COLO829 (cell line): Measurements from ENCODE around the gene IPO13.
A peak's percentile ranks its signal among the peaks of the same experiment; 100 is the strongest.

ENCODE experiments used
- DNase-seq: peaks from one replicate; pipeline ENCODE4 v3.0.0; 2012; ENCODE audit warnings: low spot score

IPO13 gene

GRCh38 chr1:43949678-43950077, 2.9 kb downstream of the IPO13 start:
- DNase-seq = no peak

- DNase-seq = no peak
Measured at GRCh38 chr1:43951021-43951985, 4.6 kb downstream of the IPO13 start.

- no peak for DNase-seq
Measured at GRCh38 chr1:43952731-43953346, 6.1 kb downstream of the IPO13 start.

DNA sequence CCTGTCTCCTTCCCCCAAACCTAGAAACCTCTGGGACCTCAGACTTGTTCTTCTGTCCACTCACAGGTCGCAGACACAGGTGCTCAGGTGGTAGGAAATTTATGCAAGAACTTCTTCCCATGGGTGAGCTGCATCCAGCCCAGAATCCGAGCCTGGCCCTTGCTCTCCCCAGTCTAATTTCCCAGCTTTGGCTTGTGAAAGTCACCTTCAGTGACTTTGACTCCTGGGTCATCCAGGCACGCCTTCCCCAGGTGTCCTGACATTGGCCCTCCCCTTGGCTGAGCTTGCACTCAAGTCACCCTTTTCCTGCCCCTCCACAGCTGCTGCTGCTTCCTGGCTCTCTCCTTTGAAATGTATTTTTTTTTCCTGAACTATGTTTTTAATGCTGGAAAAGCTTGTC, 6.6 kb downstream of the IPO13 start:
- no peak for DNase-seq

DNA sequence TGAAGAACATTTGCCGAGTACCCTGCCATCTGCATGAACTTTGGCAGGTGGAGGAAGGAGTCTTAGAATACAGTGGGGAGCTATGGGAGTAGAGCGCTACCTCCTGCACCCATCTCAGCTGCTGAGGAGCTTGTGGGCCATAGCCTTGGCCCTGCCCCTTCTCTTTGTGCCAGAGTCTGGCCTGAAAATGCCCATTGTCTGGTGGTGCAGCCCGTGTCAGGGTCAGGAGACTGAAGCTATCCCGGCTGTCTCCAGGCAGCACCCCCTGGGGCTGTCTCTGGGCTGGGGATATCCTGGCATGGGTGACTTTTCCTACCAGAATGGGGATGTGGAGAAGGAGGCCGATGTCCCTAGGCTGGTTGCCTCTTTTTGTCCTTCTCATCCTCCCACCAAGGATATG, 7.3 kb downstream of the IPO13 start:
- DNase-seq = no peak

GRCh38 chr1:43956234-43956633, 9.5 kb downstream of the IPO13 start:
- DNase-seq = no peak

- no peak for DNase-seq
Measured at GRCh38 chr1:43957407-43958040, 10.8 kb downstream of the IPO13 start.

DNA sequence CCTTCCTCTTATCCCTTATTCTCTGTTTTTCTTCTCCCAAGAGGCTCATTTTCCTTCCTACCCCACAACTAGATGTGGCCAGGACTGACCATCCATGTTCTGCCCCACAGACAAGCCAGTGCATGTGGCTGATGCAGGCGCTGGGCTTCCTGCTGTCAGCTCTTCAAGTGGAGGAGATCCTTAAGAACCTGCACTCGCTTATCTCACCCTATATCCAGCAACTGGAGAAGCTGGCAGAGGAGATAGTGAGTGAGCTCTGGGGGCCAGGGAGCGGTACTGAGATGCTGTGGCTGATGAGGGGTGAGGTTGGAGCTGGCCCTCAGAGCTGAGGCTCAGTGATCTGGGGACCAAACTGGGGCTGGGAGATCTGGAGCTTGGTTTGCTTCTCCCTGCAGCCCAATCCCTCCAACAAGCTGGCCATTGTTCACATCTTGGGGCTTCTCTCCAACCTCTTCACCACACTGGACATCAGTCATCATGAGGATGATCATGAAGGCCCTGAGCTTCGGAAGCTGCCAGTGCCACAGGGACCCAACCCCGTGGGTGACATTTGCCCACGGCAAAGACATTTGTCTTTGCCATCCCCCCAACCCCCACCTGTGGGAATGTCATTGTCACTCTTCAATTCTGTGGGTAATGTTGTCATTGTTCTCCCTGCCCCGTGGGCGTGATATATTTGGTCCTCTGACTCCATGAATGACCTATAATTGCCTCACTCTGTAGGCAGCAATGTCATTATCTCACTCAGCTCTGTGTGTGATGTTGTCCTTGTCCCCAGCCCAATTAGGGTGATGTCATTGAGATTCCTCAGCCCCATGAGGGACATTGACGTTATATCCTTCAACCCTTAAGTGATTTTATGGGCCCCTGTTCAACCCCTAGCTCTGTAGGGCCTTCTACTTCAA, 11.9 kb downstream of the IPO13 start:
- no peak for DNase-seq

GRCh38 chr1:43960798-43961197, 14.0 kb downstream of the IPO13 start:
- no peak for DNase-seq

DNA sequence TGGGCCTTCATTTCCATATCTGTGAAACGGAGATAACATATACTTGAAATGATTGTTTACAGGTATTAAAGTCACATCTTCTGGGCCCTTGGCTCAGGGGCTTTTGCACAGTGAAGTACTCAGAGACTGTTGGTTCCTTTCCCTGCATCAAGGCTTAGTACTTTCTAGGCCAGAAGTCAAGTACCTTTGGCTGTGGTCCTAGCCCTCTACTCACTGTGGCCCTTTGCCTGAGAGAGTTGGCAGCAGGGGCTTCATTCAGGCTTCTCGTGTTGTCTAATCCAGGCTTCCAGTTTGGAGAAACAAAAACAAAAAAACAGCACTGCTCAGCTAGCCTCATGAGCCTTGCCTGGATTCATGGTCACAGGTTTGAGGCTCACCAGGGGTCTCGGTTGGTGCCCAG, 14.9 kb downstream of the IPO13 start:
- DNase-seq = no peak

DNA sequence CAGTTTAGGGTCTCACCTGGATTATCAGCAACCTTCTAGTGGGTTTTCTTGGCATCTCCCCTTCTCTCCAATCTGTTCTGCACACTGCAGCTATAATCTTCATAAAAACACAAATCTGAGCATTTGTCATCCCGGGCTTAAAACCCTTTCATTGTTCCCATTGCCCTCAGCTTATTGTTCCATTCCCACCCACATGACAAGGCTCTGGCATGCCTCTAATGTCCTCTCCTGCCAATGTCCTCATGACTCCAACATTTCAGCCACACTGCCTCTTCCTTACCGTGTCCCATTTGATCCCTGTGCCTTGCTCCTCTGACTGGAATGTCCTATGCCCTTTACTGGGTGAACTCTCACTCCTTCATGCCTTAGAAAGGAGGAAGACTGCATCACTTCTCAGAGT, 15.6 kb downstream of the IPO13 start:
- no peak for DNase-seq

DNA sequence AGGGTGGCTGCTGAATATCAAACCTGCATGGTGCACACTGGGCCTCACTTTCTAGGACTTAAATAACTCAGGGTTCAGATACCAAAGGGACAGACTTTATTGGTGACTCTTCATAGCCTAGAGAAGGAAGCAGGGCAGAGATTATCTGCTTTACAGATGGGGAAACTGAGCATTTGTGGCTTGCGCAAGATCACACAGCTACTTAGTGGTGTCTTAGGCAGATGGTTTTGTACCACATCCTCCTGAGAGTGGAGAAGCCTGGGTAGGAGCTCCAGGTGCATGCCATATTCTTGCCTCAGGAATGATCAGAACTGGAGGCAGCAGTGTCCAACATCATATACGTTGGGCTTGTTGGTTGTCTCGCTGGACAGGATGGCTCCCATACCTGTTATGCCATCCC, 16.3 kb downstream of the IPO13 start:
- DNase-seq = no peak

DNA sequence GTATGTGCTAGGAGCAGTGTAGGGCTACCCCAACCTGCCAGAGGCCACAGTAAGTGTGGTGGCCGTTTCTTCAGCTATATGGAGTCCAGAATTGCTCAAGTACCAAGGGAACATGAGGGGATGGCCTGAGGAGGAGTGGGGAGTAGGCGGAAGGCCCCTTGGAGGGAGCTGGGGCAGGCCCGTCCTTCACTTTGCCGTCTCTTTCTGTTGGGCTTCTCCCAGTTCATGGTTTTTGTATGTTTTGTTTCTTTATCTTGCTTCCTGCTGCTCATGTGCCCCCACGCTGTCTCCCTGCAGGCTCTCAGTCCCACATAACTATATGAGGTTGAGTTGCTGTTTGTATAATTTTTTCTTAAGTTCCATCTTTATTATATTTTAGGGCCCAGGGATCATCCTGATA, 17.1 kb downstream of the IPO13 start:
- DNase-seq = no peak

DNA sequence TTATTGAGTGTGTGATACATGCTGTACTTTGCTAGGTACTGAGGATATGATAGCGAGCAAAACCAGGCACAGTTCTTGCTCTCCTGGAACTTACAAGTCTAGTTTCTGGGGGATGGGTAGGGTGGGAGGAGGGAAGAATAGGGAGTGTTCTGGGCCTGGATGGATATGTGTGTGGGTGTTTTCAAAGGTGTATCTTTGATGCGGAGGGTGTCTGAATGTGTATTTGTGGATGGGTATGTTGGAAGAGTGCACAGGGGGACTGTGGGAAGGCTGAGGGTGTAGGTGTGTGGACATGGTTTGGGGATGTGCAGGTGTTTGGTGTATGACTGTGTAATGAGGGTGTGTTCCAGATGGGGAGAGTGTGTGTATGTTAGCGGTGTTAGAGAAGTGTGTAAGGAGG, 18.6 kb downstream of the IPO13 start:
- DNase-seq = no peak

DNA sequence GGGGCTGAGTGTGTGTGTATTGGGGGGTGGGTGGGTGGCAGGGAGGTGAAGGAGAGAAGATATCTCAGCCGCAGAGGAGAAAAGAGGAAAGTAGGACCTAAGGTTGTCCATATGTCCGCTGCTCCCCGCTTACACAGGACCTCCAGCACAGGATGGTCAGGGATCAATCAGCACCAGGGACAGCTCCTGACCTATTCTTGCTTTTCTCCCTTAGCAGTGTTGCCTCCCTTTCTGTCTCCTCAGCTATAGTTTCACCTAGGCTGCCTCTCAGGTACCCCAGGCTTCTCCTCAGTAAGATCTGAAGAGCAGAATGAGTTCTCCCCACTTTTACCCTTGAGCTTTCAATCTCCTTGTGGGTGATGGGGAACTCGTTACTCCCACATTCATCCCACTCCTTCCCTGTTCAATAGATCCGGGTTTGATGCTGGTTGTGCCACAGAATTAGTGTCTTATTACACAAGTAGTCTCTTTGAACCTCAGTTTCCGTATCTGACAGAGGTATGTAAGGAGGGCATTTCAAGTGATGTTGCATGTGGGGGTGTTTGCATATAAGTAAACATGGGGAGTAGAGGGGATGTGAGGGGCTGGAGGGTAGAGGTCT, 21.7 kb downstream of the IPO13 start:
- DNase-seq = peak; percentile 36

- no peak for DNase-seq
Measured at GRCh38 chr1:43969416-43969745, 22.6 kb downstream of the IPO13 start.

- peak; percentile 96 for DNase-seq
Measured at GRCh38 chr1:43969746-43970466, 23.2 kb downstream of the IPO13 start, which contains the start of gene DPH2. DPH2 (plus strand) TSS chr1:43970010; CDS start chr1:43970176, 166 bp downstream.

DNA sequence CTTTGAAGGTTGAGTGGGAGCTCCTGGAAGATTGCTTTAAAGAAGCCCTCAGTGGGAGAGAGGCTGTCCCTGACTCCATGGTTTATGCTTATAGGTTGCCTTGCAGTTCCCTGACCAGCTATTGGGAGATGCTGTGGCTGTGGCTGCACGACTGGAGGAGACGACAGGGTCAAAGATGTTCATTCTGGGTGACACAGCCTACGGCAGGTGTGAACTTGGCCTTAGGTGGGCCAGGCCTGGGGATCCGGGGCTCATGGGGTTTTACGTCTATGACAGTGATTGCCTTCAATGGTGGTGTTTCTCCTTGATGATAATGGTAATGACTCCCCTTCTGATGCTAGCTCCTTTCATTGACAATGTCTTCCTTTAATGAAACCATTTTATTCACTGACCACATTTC, 23.8 kb downstream of the IPO13 start:
- no peak for DNase-seq

GRCh38 chr1:43970911-43971310, 24.2 kb downstream of the IPO13 start:
- no peak for DNase-seq

GRCh38 chr1:43971336-43971980, 24.7 kb downstream of the IPO13 start:
- no peak for DNase-seq
